GM12878 (cell line): Measurements from ENCODE around the gene IFI30. TPM values are rescaled to one million over a fixed set of nuclear protein-coding genes. Genes with fewer than 3 reads are reported as not detected.

ENCODE experiments used
- ATAC-seq: fragments of 200-7000 bp; cut with Tn5 transposase; 3 replicates; pipeline ENCODE4 v1.9.1; 2020; ENCODE audit warnings: mild to moderate bottlenecking, moderate library complexity
- BruUV-seq: library from RNA; stranded (reverse); fragments of 400-500 nt; replicated peaks from 2 replicates; lab custom pipeline; 2021; lab: Mats Ljungman, UMichigan
- CTCF ChIA-PET: fragments of 300-600 bp; sonication (Branson Sonifier 250); formaldehyde crosslinking; extraction: SDS; loops from one replicate; lab custom pipeline; 2021; ENCODE audit warnings: inconsistent platforms; lab: Yijun Ruan, JAX
- POLR2A ChIA-PET: fragments of 350-600 bp; formaldehyde crosslinking; extraction: SDS; loops from one replicate; lab custom pipeline; 2021; ENCODE audit warnings: inconsistent platforms; lab: Charles Lee
- RAD21 ChIA-PET: fragments of 300-600 bp; sonication (Branson Sonifier 250); formaldehyde crosslinking; loops from one replicate; lab custom pipeline; 2023; ENCODE audit warnings: antibody characterized with exemption; ENCODE audit not compliant: unreplicated experiment; lab: Charles Lee
- SMC1A ChIA-PET: fragments of 300-600 bp; sonication (Branson Sonifier 250); formaldehyde crosslinking; loops from one replicate; lab custom pipeline; 2023; ENCODE audit not compliant: unreplicated experiment, uncharacterized antibody; lab: Charles Lee
- DNase-seq: peaks from one replicate; pipeline ENCODE4 v3.0.0-alpha.2; 2011; ENCODE audit warnings: low read depth, low spot score
- FAIRE-seq: peaks from 3 replicates; lab custom pipeline; 2011; peaks lifted over from hg19 to GRCh38; lab: Jason Lieb, UNC
- H2AFZ ChIP-seq: 2 replicates; pipeline ENCODE4 v1.6.0; 2011; ENCODE audit warnings: low read depth, low read length, control low read depth; ENCODE audit not compliant: control insufficient read depth
- H3K27ac ChIP-seq: 2 replicates; pipeline ENCODE4 v1.5.1; 2011; ENCODE audit warnings: control low read depth; ENCODE audit not compliant: control insufficient read depth, insufficient read depth
- H3K27me3 ChIP-seq, 2 experiments: replicated peaks in 1 of 2; 2 replicates each; pipeline versions ENCODE4 v1.6.0 to v1.6.1; 2011; ENCODE audit warnings: low read length in 1 of 2; ENCODE audit not compliant: control insufficient read depth in 2 of 2, insufficient read depth in 2 of 2
- H3K36me3 ChIP-seq, 2 experiments: 2 replicates each; pipeline ENCODE4 v1.5.1; 2011; ENCODE audit warnings: low read length in 1 of 2; ENCODE audit not compliant: control insufficient read depth in 2 of 2, insufficient read depth in 2 of 2
- H3K4me1 ChIP-seq: 2 replicates; pipeline ENCODE4 v1.6.1; 2011; ENCODE audit warnings: mild to moderate bottlenecking, low read length, moderate library complexity, mixed read lengths; ENCODE audit not compliant: control insufficient read depth, insufficient read depth
- H3K4me2 ChIP-seq: 2 replicates; pipeline ENCODE4 v1.6.0; 2011; ENCODE audit warnings: control low read depth; ENCODE audit not compliant: control insufficient read depth, insufficient read depth
- H3K4me3 ChIP-seq: fragments of 200-600 bp; sonication (generic); 2 replicates; pipeline ENCODE4 v1.5.1; 2016
- H3K79me2 ChIP-seq: 2 replicates; pipeline ENCODE4 v1.6.0; 2011; ENCODE audit warnings: low read length; ENCODE audit not compliant: control insufficient read depth, insufficient read depth
- H3K9ac ChIP-seq: 2 replicates; pipeline ENCODE4 v1.8.0; 2011; ENCODE audit warnings: low read length, control low read depth, mixed read lengths; ENCODE audit not compliant: control insufficient read depth, insufficient read depth
- H3K9me3 ChIP-seq: replicated peaks from 3 replicates; pipeline ENCODE4 v1.5.1; 2011; ENCODE audit warnings: mild to moderate bottlenecking, low read length; ENCODE audit not compliant: control insufficient read depth, insufficient read depth
- H4K20me1 ChIP-seq: 2 replicates; pipeline ENCODE4 v1.6.0; 2011; ENCODE audit not compliant: control insufficient read depth, insufficient read depth
- ATF7 ChIP-seq: fragments of 450-650 bp; IDR thresholded peaks from 2 replicates; pipeline ENCODE4 v1.6.1; 2016; ENCODE audit warnings: low read depth, mild to moderate bottlenecking
- CHD2 ChIP-seq: IDR thresholded peaks from 2 replicates; pipeline ENCODE4 v1.6.1; 2011; ENCODE audit warnings: low read depth, low read length, improper control_type of control experiment, borderline replicate concordance
- CHD4 ChIP-seq: fragments of 200-600 bp; sonication (generic); IDR thresholded peaks from 2 replicates; pipeline ENCODE4 v1.6.1; 2016; ENCODE audit warnings: mild to moderate bottlenecking
- CREB1 ChIP-seq: IDR thresholded peaks from 2 replicates; pipeline ENCODE4 v1.6.1; 2012; ENCODE audit warnings: low read depth, mild to moderate bottlenecking, inconsistent platforms
- EP300 ChIP-seq, 2 experiments: fragments of 150-350 bp in 1 of 2; IDR thresholded peaks; 2 replicates each; pipeline ENCODE4 v1.6.1; 2011 to 2012; ENCODE audit warnings: low read depth in 2 of 2, low read length in 2 of 2, borderline replicate concordance in 1 of 2, improper control_type of control experiment in 1 of 2, inconsistent platforms in 1 of 2; ENCODE audit not compliant: control insufficient read depth in 1 of 2
- HDGF ChIP-seq: fragments of 450-650 bp; IDR thresholded peaks from 2 replicates; pipeline ENCODE4 v1.6.1; 2016; ENCODE audit warnings: antibody characterized with exemption
- IKZF2 ChIP-seq, 2 experiments: fragments of 450-650 bp; IDR thresholded peaks; 2 replicates each; pipeline ENCODE4 v1.6.1; 2017; ENCODE audit warnings: mild to moderate bottlenecking in 2 of 2, moderate library complexity in 2 of 2
- MAX ChIP-seq: IDR thresholded peaks from 2 replicates; pipeline ENCODE4 v1.6.1; 2012; ENCODE audit warnings: low read depth, low read length, improper control_type of control experiment
- NFXL1 ChIP-seq: fragments of 450-650 bp; IDR thresholded peaks from 2 replicates; pipeline ENCODE4 v1.6.1; 2017; ENCODE audit warnings: antibody characterized with exemption, mild to moderate bottlenecking, borderline replicate concordance
- NR2F1 ChIP-seq: fragments of 450-650 bp; conservative IDR thresholded peaks from 2 replicates; pipeline ENCODE4 v1.6.1; 2017; ENCODE audit warnings: mild to moderate bottlenecking
- POLR2A ChIP-seq: IDR thresholded peaks from 2 replicates; pipeline ENCODE4 v1.6.1; 2011; ENCODE audit warnings: low read depth, mild to moderate bottlenecking, low read length
- POU2F2 ChIP-seq: IDR thresholded peaks from 3 replicates; pipeline ENCODE4 v1.6.1; 2011; ENCODE audit warnings: low read depth, mild to moderate bottlenecking, low read length, borderline replicate concordance
- RUNX3 ChIP-seq: IDR thresholded peaks from 2 replicates; pipeline ENCODE4 v1.6.1; 2012; ENCODE audit warnings: low read length, inconsistent platforms
- SMC3 ChIP-seq: IDR thresholded peaks from 2 replicates; pipeline ENCODE4 v1.6.1; 2011; ENCODE audit warnings: low read length, improper control_type of control experiment, borderline replicate concordance
- SPI1 ChIP-seq: IDR thresholded peaks from 2 replicates; pipeline ENCODE4 v1.6.1; 2011; ENCODE audit warnings: low read depth, mild to moderate bottlenecking, low read length, moderate library complexity, borderline replicate concordance; ENCODE audit not compliant: insufficient read depth
- STAT1 ChIP-seq: fragments of 450-650 bp; conservative IDR thresholded peaks from 2 replicates; pipeline ENCODE4 v1.6.1; 2014; ENCODE audit warnings: antibody characterized with exemption, mild to moderate bottlenecking
- TBL1XR1 ChIP-seq: IDR thresholded peaks from 2 replicates; pipeline ENCODE4 v1.6.1; 2012; ENCODE audit warnings: low read depth, low read length, improper control_type of control experiment
- TCF12 ChIP-seq: IDR thresholded peaks from 2 replicates; pipeline ENCODE4 v1.6.1; 2011; ENCODE audit warnings: low read depth, mild to moderate bottlenecking, low read length
- YY1 ChIP-seq: IDR thresholded peaks from 2 replicates; pipeline ENCODE4 v1.6.1; 2011; ENCODE audit warnings: low read depth, mild to moderate bottlenecking, low read length
- ZNF384 ChIP-seq: IDR thresholded peaks from 2 replicates; pipeline ENCODE4 v1.6.1; 2012; ENCODE audit warnings: low read depth, mild to moderate bottlenecking, low read length, improper control_type of control experiment, borderline replicate concordance
- ZNF687 ChIP-seq: fragments of 450-650 bp; IDR thresholded peaks from 2 replicates; pipeline ENCODE4 v1.6.1; 2017; ENCODE audit warnings: mild to moderate bottlenecking, moderate library complexity
- ZSCAN29 ChIP-seq: fragments of 450-650 bp; IDR thresholded peaks from 2 replicates; pipeline ENCODE4 v1.6.1; 2017; ENCODE audit warnings: mild to moderate bottlenecking, moderate library complexity
- WGBS: methylation state at CpG from one replicate; pipeline ENCODE4 v1.1.6; 2016; ENCODE audit warnings: low lambda C conversion rate; ENCODE audit not compliant: insufficient replicate concordance, insufficient coverage; ENCODE audit errors: missing lambda C conversion rate; 5-methylcytosine and 5-hydroxymethylcytosine counted together
- in situ Hi-C: fragments of 300-500 bp; cut with MboI; formaldehyde crosslinking; loops from 9 replicates; pipeline ENCODE4 v1.14.3; 2018; ENCODE audit warnings: mixed read lengths
- intact Hi-C: fragments of 100-400 bp; cut with micrococcal nuclease; formaldehyde crosslinking; loops from one replicate; pipeline ENCODE4 v1.14.2; 2022; ENCODE audit not compliant: unreplicated experiment
- polyA plus RNA-seq, 11 experiments: library from polyadenylated mRNA; depleted of rRNA in 4 of 11; unstranded in 6 of 11; stranded (reverse) in 5 of 11; fragments of >200 nt; fragmentation: Nextera tagmentation in 4 of 11; fragmentation: Illumina TruSeq in 1 of 11; extraction: Ambion mirVana in 4 of 11; extraction: Trizol in 1 of 11; gene quantifications; 1 replicate in 1 of 11; 2 replicates in 10 of 11; pipeline versions ENCODE4 v1.2.1 to v1.2.3, GENCODE V29; 2011 to 2016; ENCODE audit warnings: inconsistent platforms in 2 of 11, missing spikeins in 2 of 11, low read depth in 1 of 11
- total RNA-seq, 4 experiments: library from RNA; depleted of rRNA in 3 of 4; stranded (reverse); fragments of >200 nt in 3 of 4; fragmentation: Illumina TruSeq in 1 of 4; extraction: Trizol in 1 of 4; gene quantifications; 2 replicates each; pipeline versions ENCODE4 v1.2.1 to v1.2.3, GENCODE V29; 2013 to 2021

The IFI30 gene
- total and polyA plus RNA-seq, 10 of the 15 experiments (the other 5 are each of a cell fraction or from before 2014, with no cell fraction given): 221 to 1,112 (median 451) TPM

GRCh38 chr19:18173054-18173571, 500 bp upstream of the IFI30 start:
- peaks cover 61% of the 10 kb centered on the region for H3K4me1 ChIP-seq
- H3K27me3 ChIP-seq: no peaks in the 10 kb centered on the region
- H3K79me2 ChIP-seq: peaks cover 30% of the 10 kb centered on the region
- RAD21 ChIA-PET: interaction anchor here (0.7 to 3.2 kb wide), 6 partner anchors 7 to 159 kb away, joined by 3 to 29 read pairs (median 6); partner anchors contain the start of gene MPV17L2
- SMC1A ChIA-PET: interaction anchor here (0.8 kb wide), 1 partner anchor 21 kb away, joined by 3 read pairs; the partner anchor contains the start of gene PIK3R2
- in situ Hi-C loops: no loop called here
- CTCF ChIA-PET: interaction anchor here (0.7 to 1.0 kb wide), 2 partner anchors 8 to 19 kb away, joined by 3 to 5 read pairs; no protein-coding TSS in a partner anchor
- intact Hi-C loops: loop anchor here (1.0 to 5.0 kb wide), 4 partner anchors 19 to 226 kb away; partner anchors contain the start of genes MAST3 and PIK3R2
- H4K20me1 ChIP-seq: no peaks in the 10 kb centered on the region
- peak overlapping the region; percentile 53 for H2AFZ ChIP-seq
- DNase-seq (no peak), ATAC-seq (peak; percentile 5), FAIRE-seq (no peak)
- WGBS: 0% methylated on average over 16 of the region's 18 CpGs
- POLR2A ChIA-PET: interaction anchor here (0.6 to 3.0 kb wide), 5 partner anchors 18 to 132 kb away, joined by 3 to 24 read pairs (median 4); partner anchors contain the start of gene MPV17L2
- H3K36me3 ChIP-seq: peaks cover 16 to 17% of the 10 kb centered on the region in 2 experiments; a peak in 3 of 4 replicates
- H3K9me3 ChIP-seq: no peaks in the 10 kb centered on the region; the same call in 2 of the 3 replicates
- BruUV-seq: no TSS peak
- H3K9ac ChIP-seq: peak overlapping the region; percentile 83
- H3K4me2 ChIP-seq: peak overlapping the region; percentile 100
- H3K4me3 ChIP-seq: peak overlapping the region; percentile 94; the same call in 1 of the 2 replicates
- peak overlapping the region; percentile 79 for H3K27ac ChIP-seq
- TF ChIP-seq IKZF2 (IDR thresholded peaks at IDR 0.05) (peak in 1 of 2 experiments; percentile 69; a peak in 2 of 4 replicates), ZNF384 (no peak), POLR2A (no peak), SPI1 (peak; percentile 42; the same call in 1 of the 2 replicates), CHD4 (no peak), STAT1 (no peak), NR2F1 (peak; percentile 87), MAX (no peak), CREB1 (peak; percentile 26), ZSCAN29 (no peak), ZNF687 (no peak), TBL1XR1 (peak; percentile 48; the same call in 1 of the 2 replicates), RUNX3 (peak; percentile 78), POU2F2 (no peak), HDGF (no peak), NFXL1 (no peak), ATF7 (peak; percentile 75; the same call in 1 of the 2 replicates), TCF12 (0 out of 2 replicates have a peak, but pooled peaks have one; percentile 51), EP300 (IDR thresholded peaks at IDR 0.05; ENCODE audit: borderline replicate concordance in 1 of 2, control insufficient read depth in 1 of 2, low read depth in 2 of 2, low read length in 2 of 2) (peak in 1 of 2 experiments; percentile 26; a peak in 1 of 4 replicates), CHD2 (peak; percentile 68; the same call in 1 of the 2 replicates), YY1 (0 out of 2 replicates have a peak, but pooled peaks have one; percentile 4), SMC3 (peak; percentile 5; the same call in 1 of the 2 replicates)
